Neural crest cell (in vitro differentiated cells): ENCODE results near the gene FILIP1L. TPM values are rescaled to one million over a fixed set of nuclear protein-coding genes. Genes with fewer than 3 reads are reported as not detected.

Source experiments
- DNase-seq: peaks from one replicate; pipeline ENCODE4 v3.0.0; 2021; ENCODE audit warnings: low read depth, mixed read lengths, low spot score
- H3K27ac Mint-ChIP-seq: one replicate; pipeline ENCODE4 v1.8.0; 2021; ENCODE audit warnings: mild to moderate bottlenecking, mixed read lengths; ENCODE audit not compliant: unreplicated experiment
- H3K27me3 Mint-ChIP-seq: 2 replicates; pipeline ENCODE4 v1.8.0; 2021; ENCODE audit warnings: low read depth, mild to moderate bottlenecking, mixed read lengths
- H3K36me3 Mint-ChIP-seq: 2 replicates; pipeline ENCODE4 v1.8.0; 2021; ENCODE audit warnings: low read depth, mild to moderate bottlenecking, mixed read lengths
- H3K4me1 Mint-ChIP-seq: 2 replicates; pipeline ENCODE4 v1.8.0; 2021; ENCODE audit warnings: mixed read lengths
- H3K4me3 Mint-ChIP-seq: one replicate; pipeline ENCODE4 v1.8.0; 2021; ENCODE audit warnings: mild to moderate bottlenecking, mixed read lengths
- H3K9me3 Mint-ChIP-seq: 2 replicates; pipeline ENCODE4 v1.8.0; 2021; ENCODE audit warnings: mixed read lengths
- total RNA-seq: library from RNA; stranded (reverse); gene quantifications from 2 replicates; pipeline ENCODE4 v1.2.1, GENCODE V29; 2021
- TF ChIP-seq, protein P1 (sequence below): fragments of 200-600 bp; sonication (generic); conservative IDR thresholded peaks from 2 replicates; pipeline ENCODE4 v1.5.0; 2021; ENCODE audit warnings: antibody characterized with exemption, mild to moderate bottlenecking

Gene FILIP1L
- total RNA-seq, 1 donor from 2014 or later = 9.8 TPM

DNA sequence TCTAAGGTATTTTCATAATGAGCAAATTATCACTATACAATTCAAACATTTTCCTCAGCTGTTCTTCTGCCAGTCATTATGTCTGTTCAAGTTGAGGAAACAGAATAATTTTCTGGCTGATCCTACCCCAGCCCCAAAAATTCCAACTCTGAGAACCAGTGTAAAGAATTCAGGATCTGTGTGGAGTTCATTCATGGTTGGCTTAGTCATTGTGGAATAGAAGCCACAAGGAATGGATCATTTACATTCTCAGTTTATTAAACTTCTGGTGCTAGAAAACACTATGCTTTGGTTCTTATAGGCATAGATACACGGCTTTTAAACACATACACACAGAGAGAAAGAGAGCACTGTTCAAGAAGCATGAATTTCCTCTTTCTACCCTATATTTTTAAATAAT is 162.0 kb downstream of the FILIP1L start:
- Mint-ChIP-seq H3K36me3 (no peaks in the 10 kb centered on the region), H3K4me1 (peaks cover 18% of the 10 kb centered on the region), H3K27ac (no peak overlapping the region), H3K27me3 (no peaks in the 10 kb centered on the region), H3K4me3 (no peak overlapping the region), H3K9me3 (no peaks in the 10 kb centered on the region)
- DNase-seq = no peak
- TF ChIP-seq, protein P1, sequence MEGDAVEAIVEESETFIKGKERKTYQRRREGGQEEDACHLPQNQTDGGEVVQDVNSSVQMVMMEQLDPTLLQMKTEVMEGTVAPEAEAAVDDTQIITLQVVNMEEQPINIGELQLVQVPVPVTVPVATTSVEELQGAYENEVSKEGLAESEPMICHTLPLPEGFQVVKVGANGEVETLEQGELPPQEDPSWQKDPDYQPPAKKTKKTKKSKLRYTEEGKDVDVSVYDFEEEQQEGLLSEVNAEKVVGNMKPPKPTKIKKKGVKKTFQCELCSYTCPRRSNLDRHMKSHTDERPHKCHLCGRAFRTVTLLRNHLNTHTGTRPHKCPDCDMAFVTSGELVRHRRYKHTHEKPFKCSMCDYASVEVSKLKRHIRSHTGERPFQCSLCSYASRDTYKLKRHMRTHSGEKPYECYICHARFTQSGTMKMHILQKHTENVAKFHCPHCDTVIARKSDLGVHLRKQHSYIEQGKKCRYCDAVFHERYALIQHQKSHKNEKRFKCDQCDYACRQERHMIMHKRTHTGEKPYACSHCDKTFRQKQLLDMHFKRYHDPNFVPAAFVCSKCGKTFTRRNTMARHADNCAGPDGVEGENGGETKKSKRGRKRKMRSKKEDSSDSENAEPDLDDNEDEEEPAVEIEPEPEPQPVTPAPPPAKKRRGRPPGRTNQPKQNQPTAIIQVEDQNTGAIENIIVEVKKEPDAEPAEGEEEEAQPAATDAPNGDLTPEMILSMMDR = no peak

DNA sequence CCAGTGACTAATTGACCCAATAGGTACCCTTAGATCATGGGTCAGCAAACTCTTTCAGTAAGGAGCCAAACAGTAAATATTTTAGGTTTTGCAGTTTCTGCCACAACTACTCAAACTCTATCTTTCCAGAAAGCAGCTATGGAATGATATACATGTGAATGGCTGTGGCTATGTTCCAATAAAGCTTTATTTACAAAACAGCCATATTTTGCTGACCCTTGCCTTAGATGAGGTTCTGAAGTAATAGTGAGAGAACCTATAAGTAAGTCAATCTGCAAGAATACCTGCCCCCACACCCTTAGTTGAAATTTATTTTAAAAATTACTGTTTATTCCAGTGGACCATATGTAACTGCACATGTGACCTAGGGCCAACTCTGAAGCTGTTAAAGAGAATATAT is 162.6 kb downstream of the FILIP1L start:
- DNase-seq = no peak
- no peaks in the 10 kb centered on the region for H3K27me3 Mint-ChIP-seq
- no peaks in the 10 kb centered on the region for H3K9me3 Mint-ChIP-seq
- no peak overlapping the region for H3K27ac Mint-ChIP-seq
- no peak overlapping the region for H3K4me3 Mint-ChIP-seq
- H3K4me1 Mint-ChIP-seq = peaks cover 12% of the 10 kb centered on the region
- TF ChIP-seq, protein P1 = no peak
- no peaks in the 10 kb centered on the region for H3K36me3 Mint-ChIP-seq

DNA sequence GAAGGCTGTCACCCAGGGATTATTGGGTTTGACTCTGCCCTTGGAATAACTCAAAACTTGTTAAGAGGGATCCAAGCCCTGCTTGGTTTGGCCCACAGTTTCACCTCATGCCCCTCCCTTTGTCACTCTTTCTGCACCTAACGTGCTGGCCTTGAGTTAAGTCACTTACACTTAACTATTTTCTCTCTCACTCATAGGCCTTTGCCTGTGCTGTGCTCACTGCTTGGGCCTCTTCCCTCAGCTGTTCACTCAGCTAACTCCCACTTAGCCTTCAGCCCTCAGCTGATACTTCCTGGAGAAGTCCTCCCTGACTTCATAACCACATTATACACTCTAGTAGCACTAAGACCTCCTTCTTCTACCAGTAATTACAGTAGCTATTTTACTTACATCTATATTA is 163.4 kb downstream of the FILIP1L start:
- Mint-ChIP-seq H3K4me1 (peaks cover 16% of the 10 kb centered on the region), H3K27me3 (no peaks in the 10 kb centered on the region), H3K36me3 (no peaks in the 10 kb centered on the region), H3K4me3 (no peak overlapping the region), H3K27ac (no peak overlapping the region), H3K9me3 (no peaks in the 10 kb centered on the region)
- DNase-seq = no peak
- TF ChIP-seq, protein P1 = no peak

DNA sequence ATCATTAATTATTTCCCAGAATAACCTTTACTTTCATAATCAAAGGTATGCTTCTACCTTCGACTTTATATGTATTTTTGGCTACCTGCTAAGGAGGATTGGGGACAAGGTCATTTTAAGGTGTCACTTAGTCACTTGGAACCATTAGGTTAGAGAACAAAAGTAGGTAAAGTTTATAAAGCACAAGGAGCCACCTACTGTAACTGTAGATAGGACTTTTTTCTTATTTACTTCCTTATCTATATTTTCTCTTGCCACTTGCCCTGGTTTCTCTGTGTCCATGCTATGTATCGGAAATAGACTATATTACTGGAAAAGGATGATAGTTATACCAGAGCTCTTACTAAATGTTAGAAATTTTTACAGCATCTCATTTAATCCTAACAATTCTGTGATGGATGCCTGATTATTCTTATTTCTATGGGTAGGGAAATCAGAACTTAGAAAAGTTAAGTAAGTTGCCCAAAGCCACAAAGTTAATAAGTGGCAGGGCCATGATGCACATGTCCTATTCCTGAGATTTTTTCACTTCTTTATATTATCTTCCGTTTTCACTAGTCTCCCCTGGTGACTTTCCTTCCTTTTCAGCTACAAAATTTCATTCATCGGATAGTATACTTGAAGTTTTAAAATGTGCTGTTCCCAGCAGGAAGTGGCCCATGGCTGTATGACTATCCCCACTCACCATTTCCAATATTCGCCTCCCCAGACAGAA is 164.2 kb downstream of the FILIP1L start:
- no peak overlapping the region for H3K27ac Mint-ChIP-seq
- TF ChIP-seq, protein P1 = no peak
- H3K4me3 Mint-ChIP-seq = no peak overlapping the region
- peaks cover 20% of the 10 kb centered on the region for H3K4me1 Mint-ChIP-seq
- H3K27me3 Mint-ChIP-seq = no peaks in the 10 kb centered on the region
- no peak for DNase-seq
- no peaks in the 10 kb centered on the region for H3K9me3 Mint-ChIP-seq
- no peaks in the 10 kb centered on the region for H3K36me3 Mint-ChIP-seq

DNA sequence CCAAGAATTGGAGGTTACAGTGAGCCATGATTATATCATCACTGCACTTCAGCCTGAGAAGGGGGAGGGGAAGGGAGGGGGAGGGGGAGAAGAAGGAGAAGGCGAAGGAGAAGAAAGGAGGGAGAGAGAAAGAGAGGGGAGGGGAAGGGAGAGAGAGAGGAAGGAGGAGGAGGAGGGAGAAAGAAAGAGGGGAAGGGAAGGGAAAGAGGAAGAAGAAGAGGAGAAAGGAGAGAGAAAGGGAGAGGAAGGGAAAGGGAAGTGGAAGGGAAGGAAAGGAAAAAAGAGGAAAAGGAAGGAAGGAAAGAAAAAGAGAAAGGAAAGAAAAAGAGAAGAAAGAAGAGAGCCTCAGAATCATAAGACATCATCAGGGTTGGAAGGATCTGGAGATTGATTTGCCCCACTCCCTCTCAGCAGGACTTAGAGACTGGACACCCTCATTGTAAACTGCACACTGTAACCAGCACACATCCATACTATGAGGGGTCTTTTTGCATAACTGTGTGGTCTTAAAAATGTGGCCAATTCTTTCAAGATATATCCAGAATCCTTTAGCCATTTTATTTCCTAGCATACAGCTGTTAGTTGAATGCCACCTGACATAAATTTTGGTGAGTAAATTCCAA is 165.7 kb downstream of the FILIP1L start:
- Mint-ChIP-seq H3K9me3 (no peaks in the 10 kb centered on the region), H3K27me3 (no peaks in the 10 kb centered on the region), H3K4me3 (no peak overlapping the region), H3K4me1 (peaks cover 29% of the 10 kb centered on the region), H3K36me3 (no peaks in the 10 kb centered on the region), H3K27ac (no peak overlapping the region)
- TF ChIP-seq, protein P1 = no peak
- no peak for DNase-seq
